CD14-positive monocyte (primary cell): ENCODE measurements around the gene IKBKE. TPM values are rescaled to one million over a fixed set of nuclear protein-coding genes. Genes with fewer than 3 reads are reported as not detected.

Experiments used
- DNase-seq, 3 donors: peaks; one replicate each; pipeline ENCODE4 v3.0.0-alpha.2; 2011 to 2022
- H2AFZ ChIP-seq: 2 replicates; pipeline ENCODE4 v1.6.0; 2012; ENCODE audit warnings: mild to moderate bottlenecking, low read depth, low read length, inconsistent platforms; ENCODE audit not compliant: insufficient read depth, poor library complexity, severe bottlenecking
- H3K27ac ChIP-seq, 2 donors: 1 replicate in 1 of 2; 2 replicates in 1 of 2; pipeline ENCODE4 v1.5.1; 2012 to 2013; ENCODE audit warnings: low read length in 2 of 2, control low read depth in 1 of 2, inconsistent platforms in 1 of 2, low read depth in 1 of 2, mild to moderate bottlenecking in 1 of 2
- H3K27me3 ChIP-seq, 2 donors: one replicate each; pipeline versions ENCODE4 v1.6.0 to v1.6.1; 2011 to 2013; ENCODE audit warnings: low read length in 2 of 2; ENCODE audit not compliant: control insufficient read depth in 2 of 2, insufficient read depth in 2 of 2
- H3K36me3 ChIP-seq, 2 donors: replicated peaks in 1 of 2; 1 replicate in 1 of 2; 2 replicates in 1 of 2; pipeline versions ENCODE4 v1.5.1 to v1.6.1; 2012 to 2013; ENCODE audit warnings: low read length in 2 of 2, control low read depth in 1 of 2, inconsistent platforms in 1 of 2, mild to moderate bottlenecking in 1 of 2; ENCODE audit not compliant: insufficient read depth in 2 of 2, control insufficient read depth in 1 of 2
- H3K4me1 ChIP-seq, 2 donors: 1 replicate in 1 of 2; 2 replicates in 1 of 2; pipeline versions ENCODE4 v1.5.1 to v1.6.1; 2012 to 2013; ENCODE audit warnings: low read length in 2 of 2, control low read depth in 1 of 2, inconsistent platforms in 1 of 2, mild to moderate bottlenecking in 1 of 2, moderate library complexity in 1 of 2; ENCODE audit not compliant: insufficient read depth in 2 of 2, control insufficient read depth in 1 of 2
- H3K4me2 ChIP-seq: replicated peaks from 2 replicates; pipeline ENCODE3; 2012; ENCODE audit warnings: low read length, moderate library complexity, mild to moderate bottlenecking; ENCODE audit not compliant: poor library complexity, severe bottlenecking; ENCODE audit errors: extremely low read depth
- H3K4me3 ChIP-seq, 3 experiments: fragments of 200-600 bp in 1 of 3; sonication (generic) in 1 of 3; replicated peaks in 1 of 3; 1 replicate in 2 of 3; 2 replicates in 1 of 3; pipeline ENCODE4 v1.5.1; 2011 to 2013; ENCODE audit warnings: low read length in 3 of 3, mild to moderate bottlenecking in 3 of 3, control low read depth in 2 of 3, low read depth in 2 of 3, inconsistent platforms in 1 of 3, moderate library complexity in 1 of 3
- H3K79me2 ChIP-seq: 2 replicates; pipeline ENCODE4 v1.6.0; 2012; ENCODE audit warnings: mild to moderate bottlenecking, control low read depth, inconsistent platforms, low read length, moderate library complexity; ENCODE audit not compliant: insufficient read depth
- H3K9ac ChIP-seq: 2 replicates; pipeline ENCODE4 v1.6.0; 2017; ENCODE audit warnings: low read length, mild to moderate bottlenecking; ENCODE audit not compliant: insufficient read depth, poor library complexity, severe bottlenecking
- H3K9me3 ChIP-seq, 2 donors: replicated peaks in 1 of 2; 1 replicate in 1 of 2; 2 replicates in 1 of 2; pipeline versions ENCODE4 v1.5.1 to v1.6.1; 2012 to 2013; ENCODE audit warnings: low read length in 2 of 2, control low read depth in 1 of 2; ENCODE audit not compliant: control insufficient read depth in 1 of 2, insufficient read depth in 1 of 2
- H4K20me1 ChIP-seq: 2 replicates; pipeline ENCODE4 v1.6.0; 2012; ENCODE audit warnings: mild to moderate bottlenecking, low read length, control low read depth, moderate library complexity; ENCODE audit not compliant: insufficient read depth
- H3K27ac Mint-ChIP-seq, 7 donors: one replicate each; pipeline ENCODE4 v1.8.0; 2020; ENCODE audit warnings: mild to moderate bottlenecking in 7 of 7, mixed read lengths in 7 of 7, moderate library complexity in 6 of 7, inconsistent platforms in 2 of 7
- H3K27me3 Mint-ChIP-seq, 3 donors: one replicate each; pipeline ENCODE4 v1.8.0; 2021 to 2022; ENCODE audit warnings: low read depth in 3 of 3, mild to moderate bottlenecking in 3 of 3, mixed read lengths in 3 of 3, moderate library complexity in 3 of 3, inconsistent platforms in 1 of 3
- H3K36me3 Mint-ChIP-seq, 2 donors: one replicate each; pipeline ENCODE4 v1.8.0; 2020; ENCODE audit warnings: mixed read lengths in 2 of 2, inconsistent platforms in 1 of 2, mild to moderate bottlenecking in 1 of 2
- H3K4me1 Mint-ChIP-seq: one replicate; pipeline ENCODE4 v1.8.0; 2020; ENCODE audit warnings: mild to moderate bottlenecking, mixed read lengths
- H3K4me3 Mint-ChIP-seq, 2 donors: one replicate each; pipeline ENCODE4 v1.8.0; 2020; ENCODE audit warnings: mild to moderate bottlenecking in 2 of 2, mixed read lengths in 2 of 2, moderate library complexity in 1 of 2
- H3K9me3 Mint-ChIP-seq, 7 donors: one replicate each; pipeline ENCODE4 v1.8.0; 2020 to 2022; ENCODE audit warnings: mixed read lengths in 7 of 7, mild to moderate bottlenecking in 6 of 7, moderate library complexity in 6 of 7, inconsistent platforms in 2 of 7
- WGBS: methylation state at CpG from one replicate; pipeline ENCODE4 v1.1.5; 2013; ENCODE audit warnings: missing lambda C conversion rate; ENCODE audit not compliant: insufficient coverage; 5-methylcytosine and 5-hydroxymethylcytosine counted together
- intact Hi-C, 2 donors: fragments of 100-400 bp; cut with micrococcal nuclease; formaldehyde crosslinking; loops; one replicate each; pipeline versions ENCODE4 v1.15.0 to v1.15.1; 2023
- polyA plus RNA-seq, 3 donors: library from polyadenylated mRNA; depleted of rRNA in 1 of 3; unstranded in 2 of 3; stranded (reverse) in 1 of 3; fragments of 300-500 nt in 2 of 3; fragments of >200 nt in 1 of 3; fragmentation: Illumina TruSeq in 2 of 3; gene quantifications; 1 replicate in 2 of 3; 2 replicates in 1 of 3; pipeline ENCODE4 v1.2.3, GENCODE V29; 2012 to 2021
- TF ChIP-seq, protein P1 (sequence below): fragments of 200-600 bp; IDR thresholded peaks from one replicate; pipeline ENCODE4 v1.8.0; 2022; ENCODE audit warnings: antibody characterized with exemption, mild to moderate bottlenecking

Gene IKBKE
- polyA plus RNA-seq, 3 donors, result 35.6 to 40.7 (median 37.6) TPM

DNA sequence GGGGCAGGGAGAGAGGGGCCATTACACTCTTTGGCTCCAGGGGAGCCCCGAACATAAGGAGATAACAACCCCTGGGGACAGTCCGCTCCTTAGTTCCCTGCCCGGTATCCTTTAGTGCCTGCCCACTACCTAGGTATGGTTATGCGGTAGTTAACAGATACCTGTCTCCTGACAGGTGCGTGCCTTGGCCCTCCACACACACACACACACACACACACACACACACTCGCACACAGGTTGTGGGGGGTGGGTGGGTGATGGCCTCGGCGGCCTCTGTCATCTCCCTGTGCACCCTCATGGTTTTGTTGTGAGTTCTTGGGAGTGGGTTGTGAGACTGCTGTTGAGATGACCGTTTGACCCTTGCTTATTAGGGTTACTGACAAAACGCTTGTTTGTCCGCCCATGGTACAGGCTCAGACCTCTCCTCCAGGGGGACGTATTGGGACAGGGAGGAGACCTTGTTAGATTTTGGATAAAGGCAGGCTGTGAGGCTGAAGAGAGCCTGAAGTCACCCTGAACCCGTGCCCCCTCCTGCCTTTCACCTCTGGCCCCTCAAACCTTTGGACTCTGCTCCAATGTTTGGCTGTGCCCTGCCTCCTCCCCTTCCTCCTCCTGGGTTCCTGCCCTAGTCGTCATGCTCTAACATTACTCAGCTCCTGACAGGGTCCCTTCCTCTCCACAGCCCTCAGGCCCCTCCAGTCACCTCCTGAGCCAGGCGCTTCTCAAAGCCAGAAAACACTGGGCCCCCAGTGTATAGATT lies 38.0 kb downstream of the IKBKE start:
- Mint-ChIP-seq H3K4me1 (peaks cover 51% of the 10 kb centered on the region), H3K36me3 (peaks cover 7 to 13% of the 10 kb centered on the region in 2 donors), H3K27me3 (peaks cover 47 to 80% (median 56%) of the 10 kb centered on the region in 3 donors), H3K9me3 (peaks cover 0 to 8% (median 5%) of the 10 kb centered on the region in 7 donors), H3K27ac (peak overlapping the region in 4 of 7 donors; percentile 20 to 74 (median 58)), H3K4me3 (peak overlapping the region; percentile 76 to 85)
- Histone ChIP-seq H3K79me2 (no peaks in the 10 kb centered on the region), H3K4me2 (peak overlapping the region; percentile 81), H3K27me3 (peaks cover 32 to 54% of the 10 kb centered on the region in 2 donors), H3K9me3 (no peaks in the 10 kb centered on the region), H3K36me3 (no peaks in the 10 kb centered on the region), H2AFZ (no peak overlapping the region), H4K20me1 (no peaks in the 10 kb centered on the region), H3K9ac (peak overlapping the region; percentile 55), H3K27ac (no peak overlapping the region), H3K4me1 (peaks cover 35 to 56% of the 10 kb centered on the region in 2 donors), H3K4me3 (peak overlapping the region in 2 of 3 experiments; percentile 3 to 75)
- 35% methylated on average over 6 of the region's 15 CpGs for WGBS
- DNase-seq, result peak in 1 of 3 donors; percentile 59
- intact Hi-C loops, result no loop called here
- TF ChIP-seq, protein P1, sequence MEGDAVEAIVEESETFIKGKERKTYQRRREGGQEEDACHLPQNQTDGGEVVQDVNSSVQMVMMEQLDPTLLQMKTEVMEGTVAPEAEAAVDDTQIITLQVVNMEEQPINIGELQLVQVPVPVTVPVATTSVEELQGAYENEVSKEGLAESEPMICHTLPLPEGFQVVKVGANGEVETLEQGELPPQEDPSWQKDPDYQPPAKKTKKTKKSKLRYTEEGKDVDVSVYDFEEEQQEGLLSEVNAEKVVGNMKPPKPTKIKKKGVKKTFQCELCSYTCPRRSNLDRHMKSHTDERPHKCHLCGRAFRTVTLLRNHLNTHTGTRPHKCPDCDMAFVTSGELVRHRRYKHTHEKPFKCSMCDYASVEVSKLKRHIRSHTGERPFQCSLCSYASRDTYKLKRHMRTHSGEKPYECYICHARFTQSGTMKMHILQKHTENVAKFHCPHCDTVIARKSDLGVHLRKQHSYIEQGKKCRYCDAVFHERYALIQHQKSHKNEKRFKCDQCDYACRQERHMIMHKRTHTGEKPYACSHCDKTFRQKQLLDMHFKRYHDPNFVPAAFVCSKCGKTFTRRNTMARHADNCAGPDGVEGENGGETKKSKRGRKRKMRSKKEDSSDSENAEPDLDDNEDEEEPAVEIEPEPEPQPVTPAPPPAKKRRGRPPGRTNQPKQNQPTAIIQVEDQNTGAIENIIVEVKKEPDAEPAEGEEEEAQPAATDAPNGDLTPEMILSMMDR, result no peak

DNA sequence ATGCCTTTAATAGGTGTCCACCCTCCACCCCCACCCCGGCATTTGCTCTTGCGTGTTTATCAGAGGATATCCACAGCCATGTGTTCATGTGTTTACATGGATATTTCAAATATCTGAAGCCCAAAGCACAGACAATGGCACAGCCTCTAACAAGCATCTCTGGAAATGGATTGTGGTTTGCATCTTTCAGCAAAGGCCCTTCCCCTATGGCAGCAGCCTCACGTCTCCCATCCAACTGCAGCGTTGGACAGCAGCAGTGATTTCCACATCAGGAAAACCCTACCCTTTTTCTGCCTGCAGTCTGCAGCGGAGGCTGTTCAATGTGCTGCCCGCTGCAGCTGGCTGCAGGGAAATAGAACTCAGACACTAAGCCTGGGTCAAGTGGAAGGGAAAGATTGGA lies 38.7 kb downstream of the IKBKE start:
- Mint-ChIP-seq H3K4me1 (peaks cover 47% of the 10 kb centered on the region), H3K27ac (no peak overlapping the region)
- H3K4me1 ChIP-seq, result peaks cover 29 to 51% of the 10 kb centered on the region in 2 donors

More for the DNA sequence above, 38.7 kb downstream of the IKBKE start:
- Histone ChIP-seq H3K4me3 (peak overlapping the region in 1 of 3 experiments; percentile 75), H3K79me2 (no peaks in the 10 kb centered on the region), H3K27ac (no peak overlapping the region), H4K20me1 (no peaks in the 10 kb centered on the region), H2AFZ (no peak overlapping the region), H3K27me3 (peaks cover 32 to 54% of the 10 kb centered on the region in 2 donors), H3K4me2 (no peak overlapping the region), H3K9me3 (no peaks in the 10 kb centered on the region), H3K9ac (no peak overlapping the region), H3K36me3 (no peaks in the 10 kb centered on the region)
- Mint-ChIP-seq H3K9me3 (peaks cover 0 to 8% (median 5%) of the 10 kb centered on the region in 7 donors), H3K27me3 (peaks cover 49 to 83% (median 59%) of the 10 kb centered on the region in 3 donors), H3K4me3 (peak overlapping the region; percentile 76 to 85), H3K36me3 (peaks cover 10 to 19% of the 10 kb centered on the region in 2 donors)
- intact Hi-C loops, result no loop called here
- WGBS, result 73% methylated on average over 2 of the region's 6 CpGs
- TF ChIP-seq, protein P1, result no peak
- DNase-seq, result no peak
